G401 (cell line): Measurements from ENCODE around the gene CELA2A. TPM values are rescaled to one million over a fixed set of nuclear protein-coding genes. Genes with fewer than 3 reads are reported as not detected.

Experiments used
- DNase-seq: peaks from one replicate; pipeline ENCODE4 v3.0.0-alpha.2; 2015; ENCODE audit warnings: low spot score
- in situ Hi-C: cut with HindIII; loops from 2 replicates; pipeline ENCODE4 v1.10.0; 2016; ENCODE audit warnings: low sequenced_read_pairs, mixed read lengths
- total RNA-seq: library from RNA; depleted of rRNA; stranded (reverse); fragments of >200 nt; shearing (Covaris generic); gene quantifications from 2 replicates; pipeline ENCODE4 v1.2.3, GENCODE V29; 2014; rRNA removed

Gene CELA2A
- not detected in 2 replicates for total RNA-seq

GRCh38 chr1:15456313-15456954 is at the start of gene CELA2A:
TSS of gene CELA2A (plus strand) at chr1:15456732. CDS start at chr1:15456754, 22 bp downstream.
- in situ Hi-C loops, result no loop called here
- DNase-seq, result no peak

- peak; percentile 38 for DNase-seq
- in situ Hi-C loops, result no loop called here
Measured at GRCh38 chr1:15407580-15407979, 49.0 kb upstream of the CELA2A start.

- in situ Hi-C loops, result no loop called here
- DNase-seq, result peak; percentile 46
Measured at GRCh38 chr1:15408890-15409387, 47.6 kb upstream of the CELA2A start.

GRCh38 chr1:15409388-15410222 is 46.9 kb upstream of the CELA2A start, which contains the start of gene EFHD2:
TSS of gene EFHD2 (plus strand) at chr1:15409888. CDS start at chr1:15409972, 84 bp downstream.
- in situ Hi-C loops, result no loop called here
- DNase-seq, result peak; percentile 76

- no peak for DNase-seq
- in situ Hi-C loops, result no loop called here
Measured at GRCh38 chr1:15410223-15410883, 46.2 kb upstream of the CELA2A start.

- in situ Hi-C loops, result no loop called here
- DNase-seq, result no peak
Measured at GRCh38 chr1:15410884-15411245, 45.7 kb upstream of the CELA2A start.

- in situ Hi-C loops, result no loop called here
- DNase-seq, result no peak
Measured at GRCh38 chr1:15411593-15412137, 44.9 kb upstream of the CELA2A start.

GRCh38 chr1:15412175-15412800 is 44.2 kb upstream of the CELA2A start:
- DNase-seq, result no peak
- in situ Hi-C loops, result no loop called here

- peak; percentile 62 for DNase-seq
- in situ Hi-C loops, result no loop called here
Measured at GRCh38 chr1:15412843-15413242, 43.7 kb upstream of the CELA2A start.

- peak; percentile 29 for DNase-seq
- in situ Hi-C loops, result no loop called here
Measured at GRCh38 chr1:15413563-15414444, 42.7 kb upstream of the CELA2A start.

GRCh38 chr1:15414445-15414983 is 42.0 kb upstream of the CELA2A start:
- in situ Hi-C loops, result no loop called here
- DNase-seq, result no peak

- no peak for DNase-seq
- in situ Hi-C loops, result no loop called here
Measured at GRCh38 chr1:15417059-15417934, 39.2 kb upstream of the CELA2A start.

- DNase-seq, result peak; percentile 70
- in situ Hi-C loops, result no loop called here
Measured at GRCh38 chr1:15418806-15419515, 37.6 kb upstream of the CELA2A start.

GRCh38 chr1:15420853-15421465 is 35.6 kb upstream of the CELA2A start:
- in situ Hi-C loops, result no loop called here
- DNase-seq, result no peak

- in situ Hi-C loops, result no loop called here
- no peak for DNase-seq
Measured at GRCh38 chr1:15422871-15423270, 33.7 kb upstream of the CELA2A start.
